Epithelial cell of proximal tubule (primary cell): ENCODE data around the gene DLG5. TPM values are rescaled to one million over a fixed set of nuclear protein-coding genes. Genes with fewer than 3 reads are reported as not detected.

Experiments used
- DNase-seq: peaks from one replicate; pipeline ENCODE4 v3.0.0-alpha.2; 2011; ENCODE audit warnings: low read depth
- H3K4me3 ChIP-seq: 2 replicates; pipeline ENCODE4 v1.5.1; 2011; ENCODE audit warnings: low read depth, mild to moderate bottlenecking, low read length
- CTCF ChIP-seq: conservative IDR thresholded peaks from 2 replicates; pipeline ENCODE4 v1.5.1; 2012; ENCODE audit warnings: low read depth, mild to moderate bottlenecking, low read length
- total RNA-seq: library from RNA; depleted of rRNA; stranded (reverse); fragments of >200 nt; gene quantifications from 2 replicates; pipeline ENCODE4 v1.2.3, GENCODE V29; 2015

The DLG5 gene
- total RNA-seq, 1 donor from 2014 or later: 23.4 TPM

- no peak for TF ChIP-seq CTCF
- no peak overlapping the region for H3K4me3 ChIP-seq
Observed at GRCh38 chr10:77844713-77845445, 81.7 kb downstream of the DLG5 start.

GRCh38 chr10:77844177-77844576 lies 82.4 kb downstream of the DLG5 start:
- no peak for DNase-seq
- TF ChIP-seq CTCF: no peak
- H3K4me3 ChIP-seq: no peak overlapping the region

More at GRCh38 chr10:77844713-77845445, 81.7 kb downstream of the DLG5 start:
- peak; percentile 70 for DNase-seq

- TF ChIP-seq CTCF: no peak
- no peak overlapping the region for H3K4me3 ChIP-seq
- DNase-seq: no peak
Observed at GRCh38 chr10:77843264-77843663, 83.3 kb downstream of the DLG5 start.

- no peak for TF ChIP-seq CTCF
Observed at GRCh38 chr10:77842652-77843212, 83.8 kb downstream of the DLG5 start.

GRCh38 chr10:77841711-77842375 lies 84.7 kb downstream of the DLG5 start:
- TF ChIP-seq CTCF: no peak
- no peak for DNase-seq
- H3K4me3 ChIP-seq: no peak overlapping the region

More at GRCh38 chr10:77842652-77843212, 83.8 kb downstream of the DLG5 start:
- no peak for DNase-seq
- no peak overlapping the region for H3K4me3 ChIP-seq

GRCh38 chr10:77840636-77841035 lies 85.9 kb downstream of the DLG5 start:
- TF ChIP-seq CTCF: no peak

More at GRCh38 chr10:77840636-77841035, 85.9 kb downstream of the DLG5 start:
- H3K4me3 ChIP-seq: no peak overlapping the region
- no peak for DNase-seq
